NCI-H1048 (cell line): ENCODE measurements around the gene RGS4.

Experiments used
- DNase-seq: peaks from one replicate; lab custom pipeline; 2025; lab: John Stamatoyannopoulos, UW

The RGS4 gene

GRCh38 chr1:163069142-163069541 lies at the start of gene RGS4:
Gene RGS4 (plus strand): TSS chr1:163069361. CDS start chr1:163069485, 124 bp downstream.
- DNase-seq = no peak

- DNase-seq = no peak
These were observed 47.0 kb upstream of the RGS4 start for GRCh38 chr1:163022129-163022528.

- DNase-seq = no peak
These were observed 41.6 kb upstream of the RGS4 start for GRCh38 chr1:163027610-163028009.

GRCh38 chr1:163029901-163030300 lies 39.3 kb upstream of the RGS4 start:
- DNase-seq = no peak

- no peak for DNase-seq
These were observed 33.5 kb upstream of the RGS4 start for GRCh38 chr1:163035446-163036249.

GRCh38 chr1:163036671-163037070 lies 32.5 kb upstream of the RGS4 start:
- no peak for DNase-seq

- DNase-seq = no peak
These were observed 30.0 kb upstream of the RGS4 start for GRCh38 chr1:163038928-163039706.

- no peak for DNase-seq
These were observed 29.5 kb upstream of the RGS4 start for GRCh38 chr1:163039707-163040093.

- no peak for DNase-seq
These were observed 23.1 kb upstream of the RGS4 start for GRCh38 chr1:163046071-163046470.

- no peak for DNase-seq
These were observed 21.1 kb upstream of the RGS4 start for GRCh38 chr1:163047951-163048659.

- DNase-seq = peak; percentile 25
These were observed 20.3 kb upstream of the RGS4 start for GRCh38 chr1:163048869-163049268.

- DNase-seq = no peak
These were observed 19.9 kb upstream of the RGS4 start for GRCh38 chr1:163049296-163049695.

GRCh38 chr1:163050496-163050895 lies 18.7 kb upstream of the RGS4 start:
- no peak for DNase-seq

GRCh38 chr1:163054181-163054591 lies 15.0 kb upstream of the RGS4 start:
- no peak for DNase-seq

- no peak for DNase-seq
These were observed 14.2 kb upstream of the RGS4 start for GRCh38 chr1:163055005-163055404.

- DNase-seq = no peak
These were observed 13.6 kb upstream of the RGS4 start for GRCh38 chr1:163055531-163055930.

- no peak for DNase-seq
These were observed 12.3 kb upstream of the RGS4 start for GRCh38 chr1:163056831-163057230.

GRCh38 chr1:163060343-163061007 lies 8.7 kb upstream of the RGS4 start:
- DNase-seq = no peak

GRCh38 chr1:163063143-163063542 lies 6.0 kb upstream of the RGS4 start:
- no peak for DNase-seq

GRCh38 chr1:163063610-163064009 lies 5.6 kb upstream of the RGS4 start:
- no peak for DNase-seq

- no peak for DNase-seq
These were observed 3.0 kb upstream of the RGS4 start for GRCh38 chr1:163066168-163066567.

GRCh38 chr1:163066686-163067085 lies 2.5 kb upstream of the RGS4 start:
- no peak for DNase-seq
